Brain (organoid and tissue), 1 donor: Measurements from ENCODE around the gene HTN3. TPM values are rescaled to one million over a fixed set of nuclear protein-coding genes. Genes with fewer than 3 reads are reported as not detected.

Experiments
- polyA plus RNA-seq: library from polyadenylated mRNA; stranded (reverse); fragments of 350-450 nt; fragmentation: Illumina TruSeq; extraction: RNeasy Lipid Tissue Mini Kit (QIAGEN cat#74804); gene quantifications from one replicate; pipeline ENCODE4 v1.2.3, GENCODE V29; 2015; ENCODE audit warnings: low read depth, low replicate concordance; ENCODE audit not compliant: insufficient read depth

Gene HTN3
- polyA plus RNA-seq, 1 donor from 2014 or later: not detected

Other genes with a start within 250 kb of the HTN3 start
- gene SULT1E1, start 168.3 kb upstream of the HTN3 start, polyA plus RNA-seq: not detected
- not detected for gene CSN1S1, start 97.4 kb upstream of the HTN3 start, polyA plus RNA-seq
- gene CSN2, start 62.7 kb upstream of the HTN3 start, polyA plus RNA-seq: not detected
- not detected for gene STATH, start 32.5 kb upstream of the HTN3 start, polyA plus RNA-seq
- not detected for gene HTN1, start 22.0 kb downstream of the HTN3 start, polyA plus RNA-seq
- gene PRR27, start 125.8 kb downstream of the HTN3 start, polyA plus RNA-seq: not detected
- not detected for gene ODAM, start 167.3 kb downstream of the HTN3 start, polyA plus RNA-seq
- gene FDCSP, start 197.7 kb downstream of the HTN3 start, polyA plus RNA-seq: not detected
- not detected for gene CSN3, start 214.1 kb downstream of the HTN3 start, polyA plus RNA-seq